Measurements from ENCODE around the gene CENPP.

The CENPP gene

GRCh38 chr9:92640398-92641091, 314.8 kb downstream of the CENPP start:
- H3K4me3 ChIP-seq (ENCODE audit: low read depth, low read length): no peak overlapping the region
- no peak for TF ChIP-seq CTCF (conservative IDR thresholded peaks at IDR 0.05; ENCODE audit: low read depth, low read length)
- no peak for DNase-seq (ENCODE audit: low read depth)

- H3K4me3 ChIP-seq (ENCODE audit: low read depth, low read length): no peak overlapping the region
- no peak for DNase-seq (ENCODE audit: low read depth)
- no peak for TF ChIP-seq CTCF (conservative IDR thresholded peaks at IDR 0.05; ENCODE audit: low read depth, low read length)
Measured at GRCh38 chr9:92641092-92641809, 315.5 kb downstream of the CENPP start.

GRCh38 chr9:92642041-92642451, 316.3 kb downstream of the CENPP start:
- no peak overlapping the region for H3K4me3 ChIP-seq (ENCODE audit: low read depth, low read length)
- TF ChIP-seq CTCF (conservative IDR thresholded peaks at IDR 0.05; ENCODE audit: low read depth, low read length): no peak
- DNase-seq (ENCODE audit: low read depth): no peak

- DNase-seq (ENCODE audit: low read depth): no peak
- no peak for TF ChIP-seq CTCF (conservative IDR thresholded peaks at IDR 0.05; ENCODE audit: low read depth, low read length)
- no peak overlapping the region for H3K4me3 ChIP-seq (ENCODE audit: low read depth, low read length)
Measured at GRCh38 chr9:92642564-92642963, 316.8 kb downstream of the CENPP start.

GRCh38 chr9:92644278-92644677, 318.5 kb downstream of the CENPP start:
- DNase-seq (ENCODE audit: low read depth): no peak
- H3K4me3 ChIP-seq (ENCODE audit: low read depth, low read length): no peak overlapping the region
- TF ChIP-seq CTCF (conservative IDR thresholded peaks at IDR 0.05; ENCODE audit: low read depth, low read length): no peak

GRCh38 chr9:92645041-92645440, 319.3 kb downstream of the CENPP start:
- no peak overlapping the region for H3K4me3 ChIP-seq (ENCODE audit: low read depth, low read length)
- no peak for DNase-seq (ENCODE audit: low read depth)
- no peak for TF ChIP-seq CTCF (conservative IDR thresholded peaks at IDR 0.05; ENCODE audit: low read depth, low read length)
